HEK293T (cell line): ENCODE data around the gene DHDH.

Experiments
- FOXK2 ChIP-seq: fragments of 450-650 bp; IDR thresholded peaks from 2 replicates; pipeline ENCODE4 v1.6.1; 2016; ENCODE audit warnings: mild to moderate bottlenecking
- LEF1 ChIP-seq: fragments of 450-650 bp; IDR thresholded peaks from 2 replicates; pipeline ENCODE4 v1.6.1; 2017; ENCODE audit warnings: mild to moderate bottlenecking, borderline replicate concordance
- SUZ12 ChIP-seq: fragments of 450-650 bp; IDR thresholded peaks from 2 replicates; pipeline ENCODE4 v1.6.1; 2016; ENCODE audit warnings: mild to moderate bottlenecking
- ZNF384 ChIP-seq: fragments of 450-650 bp; IDR thresholded peaks from 2 replicates; pipeline ENCODE4 v1.6.1; 2016

- TF ChIP-seq LEF1 (no peak), SUZ12 (no peak), ZNF384 (no peak), FOXK2 (no peak)
Observed at GRCh38 chr19:48992581-48993174, 59.2 kb downstream of the DHDH start.
